ENCODE results near the gene SLC2A4. TPM values are rescaled to one million over a fixed set of nuclear protein-coding genes. Genes with fewer than 3 reads are reported as not detected.

SLC2A4 gene
- total and polyA plus RNA-seq, 2 donors (not counting 1 experiment from before 2014, with no cell fraction given) = under 0.01 to 0.19 TPM

GRCh38 chr17:7262192-7262934 is 19.2 kb upstream of the SLC2A4 start, which contains the start of gene CLDN7:
TSS of gene CLDN7 (minus strand) at chr17:7262478. CDS start at chr17:7262043, 435 bp downstream.
- DNase-seq (ENCODE audit: low read depth in 2 of 2) = no peak
- Histone ChIP-seq H3K4me1 (ENCODE audit: control insufficient read depth, extremely low read depth, insufficient read depth, low read length) (peaks cover 3% of the 10 kb centered on the region), H3K27ac (ENCODE audit: insufficient read depth, low read length) (no peak within 1 kb of the TSS), H3K4me3 (replicated peaks in 1 of 4; ENCODE audit: control extremely low read depth in 1 of 4, insufficient read depth in 1 of 4, low read depth in 3 of 4, low read length in 4 of 4) (peak within 1 kb of the TSS in 2 of 4 experiments; percentile 4 to 32), H2AFZ (ENCODE audit: low read length) (peak within 1 kb of the TSS; percentile 86), H3K79me2 (ENCODE audit: control insufficient read depth, insufficient read depth, low read length) (no peaks in the 10 kb centered on the region), H3K27me3 (ENCODE audit: control insufficient read depth, insufficient read depth, low read length) (no peaks in the 10 kb centered on the region), H3K4me2 (ENCODE audit: extremely low read depth, insufficient read depth, low read length) (peak within 1 kb of the TSS; percentile 80), H3K36me3 (ENCODE audit: control insufficient read depth, insufficient read depth, low read length) (no peaks in the 10 kb centered on the region), H4K20me1 (ENCODE audit: control insufficient read depth, extremely low read depth, insufficient read depth, low read length) (no peaks in the 10 kb centered on the region), H3K9me3 (ENCODE audit: control insufficient read depth, insufficient read depth, low read depth, low read length) (no peaks in the 10 kb centered on the region), H3K9ac (ENCODE audit: insufficient read depth, low read length) (no peak within 1 kb of the TSS)
- TF ChIP-seq CTCF (conservative IDR thresholded peaks at IDR 0.05 in 1 of 2, IDR thresholded peaks at IDR 0.05 in 1 of 2; ENCODE audit: low read depth in 1 of 2, low read length in 2 of 2) (no peak), EZH2 (IDR thresholded peaks at IDR 0.05; ENCODE audit: low read length, missing control alignments) (no peak)

DNA sequence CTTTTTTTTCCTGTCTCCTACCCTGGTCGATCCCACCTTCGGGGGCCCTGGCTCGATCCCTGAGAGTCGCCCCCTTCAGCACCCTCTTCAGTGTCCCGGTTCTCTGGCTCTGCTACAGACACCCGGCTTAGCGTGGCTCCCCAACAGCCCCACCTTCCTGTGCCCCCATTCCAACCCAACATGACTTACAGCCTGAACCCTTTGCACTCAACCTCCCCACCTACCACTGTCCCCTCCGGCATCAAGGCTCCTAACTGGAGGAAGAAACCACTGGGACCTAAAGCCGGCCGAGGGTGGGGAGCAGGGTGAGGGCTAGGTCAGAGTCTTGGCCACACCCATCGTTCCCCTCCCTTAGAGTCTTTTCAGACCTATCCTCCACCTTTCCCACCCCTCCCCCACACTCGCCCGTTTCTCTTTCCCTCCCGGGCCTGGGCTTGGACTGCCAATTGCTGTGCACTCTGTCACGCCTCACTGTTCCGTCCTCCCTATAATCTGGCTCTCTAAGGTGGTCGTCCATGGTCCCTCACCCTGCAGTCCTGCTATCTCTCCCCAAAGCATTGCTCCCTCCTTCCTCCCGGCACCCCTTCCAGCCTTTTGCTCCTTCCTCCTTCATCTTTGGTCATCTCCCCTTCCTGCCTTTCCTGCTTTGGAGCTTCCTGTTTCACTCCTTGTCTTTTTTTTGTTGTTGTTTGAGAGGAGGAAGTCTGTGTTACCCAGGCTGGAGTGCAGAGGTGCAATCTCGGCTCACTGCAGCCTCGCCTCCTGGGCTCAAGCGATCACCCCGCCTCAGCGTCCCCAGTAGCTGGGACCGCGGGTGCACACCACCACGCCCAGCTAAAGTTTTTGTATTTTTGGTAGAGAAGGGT is 18.4 kb upstream of the SLC2A4 start:
- Histone ChIP-seq H3K4me2 (ENCODE audit: extremely low read depth, insufficient read depth, low read length) (peak overlapping the region; percentile 80), H2AFZ (ENCODE audit: low read length) (peak overlapping the region; percentile 86), H3K36me3 (ENCODE audit: control insufficient read depth, insufficient read depth, low read length) (no peaks in the 10 kb centered on the region), H3K9me3 (ENCODE audit: control insufficient read depth, insufficient read depth, low read depth, low read length) (no peaks in the 10 kb centered on the region), H3K79me2 (ENCODE audit: control insufficient read depth, insufficient read depth, low read length) (no peaks in the 10 kb centered on the region), H4K20me1 (ENCODE audit: control insufficient read depth, extremely low read depth, insufficient read depth, low read length) (no peaks in the 10 kb centered on the region), H3K27me3 (ENCODE audit: control insufficient read depth, insufficient read depth, low read length) (no peaks in the 10 kb centered on the region), H3K9ac (ENCODE audit: insufficient read depth, low read length) (no peak overlapping the region), H3K4me3 (replicated peaks in 1 of 4; ENCODE audit: control extremely low read depth in 1 of 4, insufficient read depth in 1 of 4, low read depth in 3 of 4, low read length in 4 of 4) (peak overlapping the region in 2 of 4 experiments; percentile 4 to 20), H3K27ac (ENCODE audit: insufficient read depth, low read length) (no peak overlapping the region), H3K4me1 (ENCODE audit: control insufficient read depth, extremely low read depth, insufficient read depth, low read length) (peaks cover 3% of the 10 kb centered on the region)
- DNase-seq (ENCODE audit: low read depth in 2 of 2) = no peak
- TF ChIP-seq CTCF (conservative IDR thresholded peaks at IDR 0.05 in 1 of 2, IDR thresholded peaks at IDR 0.05 in 1 of 2; ENCODE audit: low read depth in 1 of 2, low read length in 2 of 2) (no peak), EZH2 (IDR thresholded peaks at IDR 0.05; ENCODE audit: low read length, missing control alignments) (no peak)

DNA sequence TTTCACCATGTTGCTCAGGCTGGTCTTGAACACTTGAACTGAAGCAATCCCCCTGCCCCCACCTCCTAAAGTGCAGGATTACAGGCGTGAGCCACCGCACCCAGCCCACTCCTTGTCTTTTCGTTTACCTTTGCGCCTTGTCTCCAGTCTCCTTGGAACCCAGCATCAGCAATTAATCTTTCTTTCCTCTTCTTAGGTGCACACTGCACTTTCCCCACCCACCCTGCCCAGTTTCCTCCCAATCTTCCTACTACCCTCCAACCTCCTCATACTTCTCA is 17.8 kb upstream of the SLC2A4 start:
- no peaks in the 10 kb centered on the region for H3K27me3 ChIP-seq (ENCODE audit: control insufficient read depth, insufficient read depth, low read length)
- H3K9ac ChIP-seq (ENCODE audit: insufficient read depth, low read length) = no peak overlapping the region
- no peaks in the 10 kb centered on the region for H3K79me2 ChIP-seq (ENCODE audit: control insufficient read depth, insufficient read depth, low read length)
- no peak overlapping the region for H3K4me3 ChIP-seq (replicated peaks in 1 of 4; ENCODE audit: control extremely low read depth in 1 of 4, insufficient read depth in 1 of 4, low read depth in 3 of 4, low read length in 4 of 4)
- DNase-seq (ENCODE audit: low read depth in 2 of 2) = no peak
- no peaks in the 10 kb centered on the region for H3K9me3 ChIP-seq (ENCODE audit: control insufficient read depth, insufficient read depth, low read depth, low read length)
- H3K4me2 ChIP-seq (ENCODE audit: extremely low read depth, insufficient read depth, low read length) = no peak overlapping the region
- H3K36me3 ChIP-seq (ENCODE audit: control insufficient read depth, insufficient read depth, low read length) = no peaks in the 10 kb centered on the region
- H3K4me1 ChIP-seq (ENCODE audit: control insufficient read depth, extremely low read depth, insufficient read depth, low read length) = peaks cover 3% of the 10 kb centered on the region
- no peaks in the 10 kb centered on the region for H4K20me1 ChIP-seq (ENCODE audit: control insufficient read depth, extremely low read depth, insufficient read depth, low read length)
- no peak overlapping the region for H2AFZ ChIP-seq (ENCODE audit: low read length)
- TF ChIP-seq EZH2 (IDR thresholded peaks at IDR 0.05; ENCODE audit: low read length, missing control alignments) (no peak), CTCF (conservative IDR thresholded peaks at IDR 0.05 in 1 of 2, IDR thresholded peaks at IDR 0.05 in 1 of 2; ENCODE audit: low read depth in 1 of 2, low read length in 2 of 2) (no peak)
- H3K27ac ChIP-seq (ENCODE audit: insufficient read depth, low read length) = no peak overlapping the region
